Endothelial cell of umbilical vein (primary cell): ENCODE data around the gene AGL. TPM values are rescaled to one million over a fixed set of nuclear protein-coding genes. Genes with fewer than 3 reads are reported as not detected.

Source experiments
- BruUV-seq: library from RNA; stranded (reverse); fragments of 400-500 nt; replicated peaks from 2 replicates; lab custom pipeline; 2021; lab: Mats Ljungman, UMichigan
- CTCF ChIA-PET: fragments of 300-600, 350-600 bp; sonication (Branson Sonifier 250); formaldehyde crosslinking; loops from one replicate; lab custom pipeline; 2021; ENCODE audit warnings: antibody characterized with exemption, inconsistent platforms; lab: Charles Lee
- POLR2A ChIA-PET: fragments of 300-600, 350-600 bp; sonication (Branson Sonifier 250); formaldehyde crosslinking; loops from one replicate; lab custom pipeline; 2021; ENCODE audit warnings: antibody characterized with exemption, inconsistent platforms; lab: Charles Lee
- DNase-seq: peaks from one replicate; pipeline ENCODE4 v3.0.0-alpha.2; 2011; ENCODE audit warnings: low read depth, low spot score
- FAIRE-seq: peaks from 2 replicates; lab custom pipeline; 2011; peaks lifted over from hg19 to GRCh38; lab: Jason Lieb, UNC
- H2AFZ ChIP-seq: 2 replicates; pipeline ENCODE4 v1.6.0; 2012; ENCODE audit warnings: low read depth, low read length, control low read depth, inconsistent platforms
- H3K27ac ChIP-seq: 2 replicates; pipeline ENCODE4 v1.5.1; 2011; ENCODE audit warnings: low read depth, mild to moderate bottlenecking, control low read depth, low read length, moderate library complexity; ENCODE audit not compliant: insufficient read depth
- H3K27me3 ChIP-seq, 2 experiments: 2 replicates each; pipeline versions ENCODE4 v1.6.0 to v1.6.1; 2011; ENCODE audit warnings: low read length in 2 of 2, mixed read lengths in 1 of 2; ENCODE audit not compliant: control insufficient read depth in 2 of 2, insufficient read depth in 2 of 2
- H3K36me3 ChIP-seq, 2 experiments: 2 replicates in 1 of 2; 3 replicates in 1 of 2; pipeline ENCODE4 v1.5.1; 2011; ENCODE audit warnings: low read length in 2 of 2, mild to moderate bottlenecking in 1 of 2, moderate library complexity in 1 of 2; ENCODE audit not compliant: control insufficient read depth in 2 of 2, insufficient read depth in 2 of 2; ENCODE audit errors: extremely low read depth in 1 of 2
- H3K4me1 ChIP-seq: 3 replicates; pipeline ENCODE4 v1.5.1; 2011; ENCODE audit warnings: mild to moderate bottlenecking, low read length; ENCODE audit not compliant: control insufficient read depth, insufficient read depth; ENCODE audit errors: extremely low read depth
- H3K4me2 ChIP-seq: 2 replicates; pipeline ENCODE4 v1.6.1; 2011; ENCODE audit warnings: low read length, control low read depth, mixed read lengths; ENCODE audit not compliant: insufficient read depth
- H3K4me3 ChIP-seq, 3 experiments: fragments of 200-600 bp in 1 of 3; sonication (generic), shearing (Covaris generic) in 1 of 3; replicated peaks in 1 of 3; 2 replicates each; pipeline ENCODE4 v1.5.1; 2011 to 2016; ENCODE audit warnings: control low read depth in 3 of 3, low read length in 3 of 3, mild to moderate bottlenecking in 2 of 3, inconsistent platforms in 1 of 3, low read depth in 1 of 3, moderate library complexity in 1 of 3; ENCODE audit not compliant: insufficient read depth in 1 of 3
- H3K79me2 ChIP-seq: 2 replicates; pipeline ENCODE4 v1.6.0; 2012; ENCODE audit warnings: low read length, inconsistent platforms; ENCODE audit not compliant: control insufficient read depth, insufficient read depth
- H3K9ac ChIP-seq: replicated peaks from 2 replicates; pipeline ENCODE3; 2011; ENCODE audit warnings: low read length, control low read depth; ENCODE audit not compliant: insufficient read depth; ENCODE audit errors: extremely low read depth
- H3K9me1 ChIP-seq: replicated peaks from 3 replicates; pipeline ENCODE4 v1.6.0; 2011; ENCODE audit warnings: mild to moderate bottlenecking, low read length; ENCODE audit not compliant: control insufficient read depth, insufficient read depth; ENCODE audit errors: extremely low read depth
- H3K9me3 ChIP-seq: replicated peaks from 2 replicates; pipeline ENCODE4 v1.5.1; 2012; ENCODE audit warnings: low read length, inconsistent platforms; ENCODE audit not compliant: control insufficient read depth, insufficient read depth
- H4K20me1 ChIP-seq: replicated peaks from 2 replicates; pipeline ENCODE3; 2011; ENCODE audit warnings: mild to moderate bottlenecking, low read length; ENCODE audit not compliant: control insufficient read depth, insufficient read depth; ENCODE audit errors: extremely low read depth
- CTCF ChIP-seq, 2 donors: IDR thresholded peaks; 1 replicate in 1 of 2; 2 replicates in 1 of 2; pipeline ENCODE4 v1.5.1; 2011; ENCODE audit warnings: low read length in 2 of 2, mild to moderate bottlenecking in 2 of 2, moderate library complexity in 2 of 2, control low read depth in 1 of 2, inconsistent platforms in 1 of 2, low read depth in 1 of 2; ENCODE audit not compliant: insufficient read depth in 1 of 2; ENCODE audit errors: extremely low read depth in 1 of 2
- EZH2 ChIP-seq: IDR thresholded peaks from 2 replicates; pipeline ENCODE4 v1.6.1; 2012; ENCODE audit warnings: borderline replicate concordance, low read depth, mild to moderate bottlenecking, moderate library complexity, low read length, inconsistent platforms; ENCODE audit not compliant: severe bottlenecking
- FOS ChIP-seq: IDR thresholded peaks from 2 replicates; pipeline ENCODE4 v1.6.1; 2011; ENCODE audit warnings: mild to moderate bottlenecking, low read length, moderate library complexity, borderline replicate concordance; ENCODE audit not compliant: insufficient read depth
- GATA2 ChIP-seq: IDR thresholded peaks from 2 replicates; pipeline ENCODE4 v1.7.0; 2011; ENCODE audit warnings: low read depth, mild to moderate bottlenecking, moderate library complexity, mixed read lengths, low read length; ENCODE audit not compliant: insufficient read length, insufficient read depth
- JUN ChIP-seq: IDR thresholded peaks from 2 replicates; pipeline ENCODE4 v1.6.1; 2011; ENCODE audit warnings: borderline replicate concordance, low read depth; ENCODE audit not compliant: insufficient read length, insufficient read depth
- MAX ChIP-seq: IDR thresholded peaks from 2 replicates; pipeline ENCODE4 v1.6.1; 2011; ENCODE audit not compliant: insufficient read depth, insufficient read length
- MYC ChIP-seq: IDR thresholded peaks from one replicate; pipeline ENCODE4 v1.6.1; 2011; ENCODE audit warnings: mild to moderate bottlenecking, low read depth, low read length
- POLR2A ChIP-seq: IDR thresholded peaks from 2 replicates; pipeline ENCODE4 v1.6.1; 2012; ENCODE audit warnings: low read depth, mild to moderate bottlenecking, control low read depth, low read length
- POLR2AphosphoS5 ChIP-seq: IDR thresholded peaks from 2 replicates; pipeline ENCODE4 v1.6.1; 2012; ENCODE audit warnings: low read depth, mild to moderate bottlenecking, control low read depth, low read length, moderate library complexity; ENCODE audit not compliant: insufficient read depth
- dilution Hi-C: fragments of 300-500 bp; cut with MboI; formaldehyde crosslinking; loops from one replicate; pipeline ENCODE4 v1.15.0; 2019; ENCODE audit warnings: low sequenced_read_pairs; ENCODE audit not compliant: extremely low pct_ligation_motif_present
- intact Hi-C: fragments of 100-400 bp; cut with micrococcal nuclease; formaldehyde crosslinking; loops from one replicate; pipeline ENCODE4 v1.10.0; 2022
- polyA plus RNA-seq, 4 experiments: library from polyadenylated mRNA; depleted of rRNA in 3 of 4; stranded (reverse) in 3 of 4; unstranded in 1 of 4; fragments of >200 nt; gene quantifications; 2 replicates each; pipeline versions ENCODE4 v1.2.1 to v1.2.3, GENCODE V29; 2011 to 2012; ENCODE audit warnings: missing spikeins in 1 of 4
- total RNA-seq: library from RNA; stranded (reverse); gene quantifications from 2 replicates; pipeline ENCODE4 v1.2.3, GENCODE V29; 2021

The AGL gene
- total and polyA plus RNA-seq, 2 donors (not counting 3 experiments of a cell fraction or from before 2014, with no cell fraction given), result 1.5 to 10.7 TPM

GRCh38 chr1:99935534-99935933 lies 85.4 kb downstream of the AGL start:
- BruUV-seq, result no TSS peak
- no peak overlapping the region for H3K4me2 ChIP-seq
- dilution Hi-C loops, result no loop called here
- no peaks in the 10 kb centered on the region for H4K20me1 ChIP-seq
- H3K4me1 ChIP-seq, result no peaks in the 10 kb centered on the region
- H2AFZ ChIP-seq, result no peak overlapping the region
- H3K9me1 ChIP-seq, result no peaks in the 10 kb centered on the region
- no peak overlapping the region for H3K9ac ChIP-seq
- intact Hi-C loops, result loop anchor here (10.0 kb wide), 1 partner anchor 59 kb away; no protein-coding TSS in a partner anchor
- H3K4me3 ChIP-seq, result no peak overlapping the region
- ChIA-PET POLR2A (no interaction called here), CTCF (interaction anchor here (0.7 kb wide), 1 partner anchor 50 kb away, joined by 3 read pairs; no protein-coding TSS in a partner anchor)
- no peak overlapping the region for H3K27ac ChIP-seq
- no peaks in the 10 kb centered on the region for H3K27me3 ChIP-seq
- TF ChIP-seq MAX (no peak), POLR2AphosphoS5 (no peak), CTCF (IDR thresholded peaks at IDR 0.05; ENCODE audit: extremely low read depth in 1 of 2, insufficient read depth in 1 of 2, low read depth in 1 of 2, low read length in 2 of 2) (no peak), EZH2 (no peak), POLR2A (no peak), GATA2 (no peak), MYC (no peak), JUN (no peak), FOS (no peak)
- no peak for DNase-seq
- H3K36me3 ChIP-seq, result no peaks in the 10 kb centered on the region
- H3K9me3 ChIP-seq, result no peaks in the 10 kb centered on the region
- FAIRE-seq, result no peak
- H3K79me2 ChIP-seq, result no peaks in the 10 kb centered on the region
